GM12878 (cell line): ENCODE data around the gene NEK1. TPM values are rescaled to one million over a fixed set of nuclear protein-coding genes. Genes with fewer than 3 reads are reported as not detected.

Source experiments
- ATAC-seq: fragments of 200-7000 bp; cut with Tn5 transposase; 3 replicates; pipeline ENCODE4 v1.9.1; 2020; ENCODE audit warnings: mild to moderate bottlenecking, moderate library complexity
- BruUV-seq: library from RNA; stranded (reverse); fragments of 400-500 nt; replicated peaks from 2 replicates; lab custom pipeline; 2021; lab: Mats Ljungman, UMichigan
- CTCF ChIA-PET: fragments of 300-600 bp; sonication (Branson Sonifier 250); formaldehyde crosslinking; extraction: SDS; loops from one replicate; lab custom pipeline; 2021; ENCODE audit warnings: inconsistent platforms; lab: Yijun Ruan, JAX
- POLR2A ChIA-PET: fragments of 350-600 bp; formaldehyde crosslinking; extraction: SDS; loops from one replicate; lab custom pipeline; 2021; ENCODE audit warnings: inconsistent platforms; lab: Charles Lee
- RAD21 ChIA-PET: fragments of 300-600 bp; sonication (Branson Sonifier 250); formaldehyde crosslinking; loops from one replicate; lab custom pipeline; 2023; ENCODE audit warnings: antibody characterized with exemption; ENCODE audit not compliant: unreplicated experiment; lab: Charles Lee
- SMC1A ChIA-PET: fragments of 300-600 bp; sonication (Branson Sonifier 250); formaldehyde crosslinking; loops from one replicate; lab custom pipeline; 2023; ENCODE audit not compliant: unreplicated experiment, uncharacterized antibody; lab: Charles Lee
- DNase-seq: peaks from one replicate; pipeline ENCODE4 v3.0.0-alpha.2; 2011; ENCODE audit warnings: low read depth, low spot score
- FAIRE-seq: peaks from 3 replicates; lab custom pipeline; 2011; peaks lifted over from hg19 to GRCh38; lab: Jason Lieb, UNC
- H2AFZ ChIP-seq: 2 replicates; pipeline ENCODE4 v1.6.0; 2011; ENCODE audit warnings: low read depth, low read length, control low read depth; ENCODE audit not compliant: control insufficient read depth
- H3K27ac ChIP-seq: 2 replicates; pipeline ENCODE4 v1.5.1; 2011; ENCODE audit warnings: control low read depth; ENCODE audit not compliant: control insufficient read depth, insufficient read depth
- H3K27me3 ChIP-seq, 2 experiments: replicated peaks in 1 of 2; 2 replicates each; pipeline versions ENCODE4 v1.6.0 to v1.6.1; 2011; ENCODE audit warnings: low read length in 1 of 2; ENCODE audit not compliant: control insufficient read depth in 2 of 2, insufficient read depth in 2 of 2
- H3K36me3 ChIP-seq, 2 experiments: 2 replicates each; pipeline ENCODE4 v1.5.1; 2011; ENCODE audit warnings: low read length in 1 of 2; ENCODE audit not compliant: control insufficient read depth in 2 of 2, insufficient read depth in 2 of 2
- H3K4me1 ChIP-seq: 2 replicates; pipeline ENCODE4 v1.6.1; 2011; ENCODE audit warnings: mild to moderate bottlenecking, low read length, moderate library complexity, mixed read lengths; ENCODE audit not compliant: control insufficient read depth, insufficient read depth
- H3K4me2 ChIP-seq: 2 replicates; pipeline ENCODE4 v1.6.0; 2011; ENCODE audit warnings: control low read depth; ENCODE audit not compliant: control insufficient read depth, insufficient read depth
- H3K4me3 ChIP-seq: fragments of 200-600 bp; sonication (generic); 2 replicates; pipeline ENCODE4 v1.5.1; 2016
- H3K79me2 ChIP-seq: 2 replicates; pipeline ENCODE4 v1.6.0; 2011; ENCODE audit warnings: low read length; ENCODE audit not compliant: control insufficient read depth, insufficient read depth
- H3K9ac ChIP-seq: 2 replicates; pipeline ENCODE4 v1.8.0; 2011; ENCODE audit warnings: low read length, control low read depth, mixed read lengths; ENCODE audit not compliant: control insufficient read depth, insufficient read depth
- H3K9me3 ChIP-seq: replicated peaks from 3 replicates; pipeline ENCODE4 v1.5.1; 2011; ENCODE audit warnings: mild to moderate bottlenecking, low read length; ENCODE audit not compliant: control insufficient read depth, insufficient read depth
- H4K20me1 ChIP-seq: 2 replicates; pipeline ENCODE4 v1.6.0; 2011; ENCODE audit not compliant: control insufficient read depth, insufficient read depth
- BCL11A ChIP-seq: IDR thresholded peaks from 2 replicates; pipeline ENCODE4 v1.6.1; 2011; ENCODE audit warnings: low read depth, low read length
- HDAC6 ChIP-seq: fragments of 200-600 bp; sonication (generic); IDR thresholded peaks from one replicate; pipeline ENCODE4 v1.8.0; 2017; ENCODE audit warnings: antibody characterized with exemption; ENCODE audit not compliant: unreplicated experiment
- MEF2B ChIP-seq: fragments of 450-650 bp; IDR thresholded peaks from 2 replicates; pipeline ENCODE4 v1.6.1; 2018; ENCODE audit warnings: mild to moderate bottlenecking, moderate library complexity; ENCODE audit not compliant: partially characterized antibody, poor library complexity, severe bottlenecking
- MTA2 ChIP-seq: fragments of 450-650 bp; IDR thresholded peaks from 2 replicates; pipeline ENCODE4 v1.6.1; 2016; ENCODE audit warnings: low read depth, mild to moderate bottlenecking, moderate library complexity
- SREBF1 ChIP-seq: IDR thresholded peaks from 2 replicates; pipeline ENCODE4 v1.6.1; 2012; ENCODE audit warnings: mild to moderate bottlenecking, low read length
- SRF ChIP-seq, 2 experiments: IDR thresholded peaks; 2 replicates each; pipeline ENCODE4 v1.6.1; 2011; ENCODE audit warnings: low read depth in 2 of 2, low read length in 2 of 2, mild to moderate bottlenecking in 1 of 2, moderate library complexity in 1 of 2
- ZNF207 ChIP-seq: fragments of 450-650 bp; IDR thresholded peaks from 2 replicates; pipeline ENCODE4 v1.6.1; 2014; ENCODE audit warnings: antibody characterized with exemption, mild to moderate bottlenecking, borderline replicate concordance
- ZNF24 ChIP-seq: fragments of 450-650 bp; IDR thresholded peaks from 2 replicates; pipeline ENCODE4 v1.6.1; 2017; ENCODE audit warnings: antibody characterized with exemption, mild to moderate bottlenecking
- WGBS: methylation state at CpG from one replicate; pipeline ENCODE4 v1.1.6; 2016; ENCODE audit warnings: low lambda C conversion rate; ENCODE audit not compliant: insufficient replicate concordance, insufficient coverage; ENCODE audit errors: missing lambda C conversion rate; 5-methylcytosine and 5-hydroxymethylcytosine counted together
- in situ Hi-C: fragments of 300-500 bp; cut with MboI; formaldehyde crosslinking; loops from 9 replicates; pipeline ENCODE4 v1.14.3; 2018; ENCODE audit warnings: mixed read lengths
- intact Hi-C: fragments of 100-400 bp; cut with micrococcal nuclease; formaldehyde crosslinking; loops from one replicate; pipeline ENCODE4 v1.14.2; 2022; ENCODE audit not compliant: unreplicated experiment
- polyA plus RNA-seq, 11 experiments: library from polyadenylated mRNA; depleted of rRNA in 4 of 11; unstranded in 6 of 11; stranded (reverse) in 5 of 11; fragments of >200 nt; fragmentation: Nextera tagmentation in 4 of 11; fragmentation: Illumina TruSeq in 1 of 11; extraction: Ambion mirVana in 4 of 11; extraction: Trizol in 1 of 11; gene quantifications; 1 replicate in 1 of 11; 2 replicates in 10 of 11; pipeline versions ENCODE4 v1.2.1 to v1.2.3, GENCODE V29; 2011 to 2016; ENCODE audit warnings: inconsistent platforms in 2 of 11, missing spikeins in 2 of 11, low read depth in 1 of 11
- total RNA-seq, 4 experiments: library from RNA; depleted of rRNA in 3 of 4; stranded (reverse); fragments of >200 nt in 3 of 4; fragmentation: Illumina TruSeq in 1 of 4; extraction: Trizol in 1 of 4; gene quantifications; 2 replicates each; pipeline versions ENCODE4 v1.2.1 to v1.2.3, GENCODE V29; 2013 to 2021
- TF ChIP-seq, protein P1 (sequence below): fragments of 450-650 bp; IDR thresholded peaks from 2 replicates; pipeline ENCODE4 v1.6.1; 2017; ENCODE audit warnings: mild to moderate bottlenecking
- TF ChIP-seq, protein P2 (sequence below): fragments of 450-650 bp; conservative IDR thresholded peaks from 2 replicates; pipeline ENCODE4 v1.6.1; 2017; ENCODE audit warnings: mild to moderate bottlenecking, moderate library complexity
- TF ChIP-seq, protein P3 (sequence below): fragments of 450-650 bp; formaldehyde crosslinking; IDR thresholded peaks from 2 replicates; pipeline ENCODE4 v1.5.0; 2022; ENCODE audit warnings: mild to moderate bottlenecking, missing genetic modification characterization
- TF ChIP-seq, protein P4 (sequence below): fragments of 450-650 bp; formaldehyde crosslinking; IDR thresholded peaks from 2 replicates; pipeline ENCODE4 v1.4.0; 2022; ENCODE audit warnings: mild to moderate bottlenecking, moderate library complexity

Gene NEK1
- total and polyA plus RNA-seq, 10 of the 15 experiments (the other 5 are each of a cell fraction or from before 2014, with no cell fraction given) = 4.9 to 16.1 (median 7.5) TPM

DNA sequence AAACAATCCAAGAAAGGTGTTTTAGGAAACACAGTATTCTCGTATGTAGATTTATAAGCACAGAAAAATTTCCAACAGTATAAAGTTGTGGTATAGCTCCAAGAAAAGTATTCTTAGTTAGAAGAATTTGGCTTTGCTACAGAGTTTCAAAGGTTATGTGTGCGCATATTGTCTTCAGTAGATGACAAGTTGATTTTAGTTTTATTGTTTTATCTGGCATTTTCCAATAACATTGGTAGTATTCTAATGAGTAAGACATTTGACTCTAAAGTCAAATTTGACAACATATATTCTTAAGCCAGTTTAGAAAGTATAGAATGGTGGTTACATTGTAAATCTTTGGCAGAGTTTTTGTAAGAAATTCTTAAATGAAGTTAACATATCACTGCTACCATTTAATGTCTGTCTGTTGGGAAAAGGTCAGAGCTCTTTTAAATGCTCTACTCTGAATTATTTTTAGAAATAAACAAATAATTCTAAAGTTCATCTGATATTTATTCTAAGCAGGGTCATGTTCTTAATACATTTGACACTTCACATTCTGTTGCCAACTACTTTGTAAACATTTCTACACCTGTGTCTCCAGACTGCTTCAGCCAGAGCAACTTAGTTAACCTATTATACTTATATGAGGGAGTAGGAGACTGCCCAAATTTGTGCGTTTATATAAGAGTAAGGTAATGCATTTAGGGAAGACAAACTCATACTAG lies 38.0 kb upstream of the NEK1 start:
- SMC1A ChIA-PET = interaction anchor here (0.6 to 1.7 kb wide), 7 partner anchors 8 to 60 kb away, joined by 3 to 6 read pairs (median 3); partner anchors contain the start of gene NEK1
- intact Hi-C loops (no loop called here), in situ Hi-C loops (no loop called here)
- no TSS peak for BruUV-seq
- H3K9ac ChIP-seq = no peak overlapping the region
- ATAC-seq (no peak), FAIRE-seq (no peak), DNase-seq (no peak)
- WGBS = 63% methylated on average over 3 of the region's 3 CpGs
- POLR2A ChIA-PET = interaction anchor here (1.1 kb wide), 1 partner anchor 9 kb away, joined by 4 read pairs; no protein-coding TSS in a partner anchor
- no peak overlapping the region for H3K4me2 ChIP-seq
- RAD21 ChIA-PET = interaction anchor here (1.3 kb wide), 2 partner anchors 10 to 29 kb away, joined by 3 to 4 read pairs; no protein-coding TSS in a partner anchor
- no peak overlapping the region for H2AFZ ChIP-seq
- no peak overlapping the region for H3K4me3 ChIP-seq
- H3K9me3 ChIP-seq = no peaks in the 10 kb centered on the region; the same call in 2 of the 3 replicates
- H3K4me1 ChIP-seq = no peaks in the 10 kb centered on the region
- no peaks in the 10 kb centered on the region for H4K20me1 ChIP-seq
- H3K27ac ChIP-seq = no peak overlapping the region
- TF ChIP-seq SRF (IDR thresholded peaks at IDR 0.05; ENCODE audit: low read depth in 2 of 2, low read length in 2 of 2) (no peak), HDAC6 (no peak), ZNF24 (no peak), BCL11A (no peak), MEF2B (no peak), ZNF207 (no peak), SREBF1 (no peak), MTA2 (no peak)
- TF ChIP-seq, protein P1, sequence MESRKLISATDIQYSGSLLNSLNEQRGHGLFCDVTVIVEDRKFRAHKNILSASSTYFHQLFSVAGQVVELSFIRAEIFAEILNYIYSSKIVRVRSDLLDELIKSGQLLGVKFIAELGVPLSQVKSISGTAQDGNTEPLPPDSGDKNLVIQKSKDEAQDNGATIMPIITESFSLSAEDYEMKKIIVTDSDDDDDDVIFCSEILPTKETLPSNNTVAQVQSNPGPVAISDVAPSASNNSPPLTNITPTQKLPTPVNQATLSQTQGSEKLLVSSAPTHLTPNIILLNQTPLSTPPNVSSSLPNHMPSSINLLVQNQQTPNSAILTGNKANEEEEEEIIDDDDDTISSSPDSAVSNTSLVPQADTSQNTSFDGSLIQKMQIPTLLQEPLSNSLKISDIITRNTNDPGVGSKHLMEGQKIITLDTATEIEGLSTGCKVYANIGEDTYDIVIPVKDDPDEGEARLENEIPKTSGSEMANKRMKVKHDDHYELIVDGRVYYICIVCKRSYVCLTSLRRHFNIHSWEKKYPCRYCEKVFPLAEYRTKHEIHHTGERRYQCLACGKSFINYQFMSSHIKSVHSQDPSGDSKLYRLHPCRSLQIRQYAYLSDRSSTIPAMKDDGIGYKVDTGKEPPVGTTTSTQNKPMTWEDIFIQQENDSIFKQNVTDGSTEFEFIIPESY = no peak
- TF ChIP-seq, protein P2, sequence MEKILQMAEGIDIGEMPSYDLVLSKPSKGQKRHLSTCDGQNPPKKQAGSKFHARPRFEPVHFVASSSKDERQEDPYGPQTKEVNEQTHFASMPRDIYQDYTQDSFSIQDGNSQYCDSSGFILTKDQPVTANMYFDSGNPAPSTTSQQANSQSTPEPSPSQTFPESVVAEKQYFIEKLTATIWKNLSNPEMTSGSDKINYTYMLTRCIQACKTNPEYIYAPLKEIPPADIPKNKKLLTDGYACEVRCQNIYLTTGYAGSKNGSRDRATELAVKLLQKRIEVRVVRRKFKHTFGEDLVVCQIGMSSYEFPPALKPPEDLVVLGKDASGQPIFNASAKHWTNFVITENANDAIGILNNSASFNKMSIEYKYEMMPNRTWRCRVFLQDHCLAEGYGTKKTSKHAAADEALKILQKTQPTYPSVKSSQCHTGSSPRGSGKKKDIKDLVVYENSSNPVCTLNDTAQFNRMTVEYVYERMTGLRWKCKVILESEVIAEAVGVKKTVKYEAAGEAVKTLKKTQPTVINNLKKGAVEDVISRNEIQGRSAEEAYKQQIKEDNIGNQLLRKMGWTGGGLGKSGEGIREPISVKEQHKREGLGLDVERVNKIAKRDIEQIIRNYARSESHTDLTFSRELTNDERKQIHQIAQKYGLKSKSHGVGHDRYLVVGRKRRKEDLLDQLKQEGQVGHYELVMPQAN = no peak
- TF ChIP-seq, protein P3, sequence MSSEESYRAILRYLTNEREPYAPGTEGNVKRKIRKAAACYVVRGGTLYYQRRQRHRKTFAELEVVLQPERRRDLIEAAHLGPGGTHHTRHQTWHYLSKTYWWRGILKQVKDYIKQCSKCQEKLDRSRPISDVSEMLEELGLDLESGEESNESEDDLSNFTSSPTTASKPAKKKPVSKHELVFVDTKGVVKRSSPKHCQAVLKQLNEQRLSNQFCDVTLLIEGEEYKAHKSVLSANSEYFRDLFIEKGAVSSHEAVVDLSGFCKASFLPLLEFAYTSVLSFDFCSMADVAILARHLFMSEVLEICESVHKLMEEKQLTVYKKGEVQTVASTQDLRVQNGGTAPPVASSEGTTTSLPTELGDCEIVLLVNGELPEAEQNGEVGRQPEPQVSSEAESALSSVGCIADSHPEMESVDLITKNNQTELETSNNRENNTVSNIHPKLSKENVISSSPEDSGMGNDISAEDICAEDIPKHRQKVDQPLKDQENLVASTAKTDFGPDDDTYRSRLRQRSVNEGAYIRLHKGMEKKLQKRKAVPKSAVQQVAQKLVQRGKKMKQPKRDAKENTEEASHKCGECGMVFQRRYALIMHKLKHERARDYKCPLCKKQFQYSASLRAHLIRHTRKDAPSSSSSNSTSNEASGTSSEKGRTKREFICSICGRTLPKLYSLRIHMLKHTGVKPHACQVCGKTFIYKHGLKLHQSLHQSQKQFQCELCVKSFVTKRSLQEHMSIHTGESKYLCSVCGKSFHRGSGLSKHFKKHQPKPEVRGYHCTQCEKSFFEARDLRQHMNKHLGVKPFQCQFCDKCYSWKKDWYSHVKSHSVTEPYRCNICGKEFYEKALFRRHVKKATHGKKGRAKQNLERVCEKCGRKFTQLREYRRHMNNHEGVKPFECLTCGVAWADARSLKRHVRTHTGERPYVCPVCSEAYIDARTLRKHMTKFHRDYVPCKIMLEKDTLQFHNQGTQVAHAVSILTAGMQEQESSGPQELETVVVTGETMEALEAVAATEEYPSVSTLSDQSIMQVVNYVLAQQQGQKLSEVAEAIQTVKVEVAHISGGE (CRISPR knock-in tag) = no peak
- TF ChIP-seq, protein P4, sequence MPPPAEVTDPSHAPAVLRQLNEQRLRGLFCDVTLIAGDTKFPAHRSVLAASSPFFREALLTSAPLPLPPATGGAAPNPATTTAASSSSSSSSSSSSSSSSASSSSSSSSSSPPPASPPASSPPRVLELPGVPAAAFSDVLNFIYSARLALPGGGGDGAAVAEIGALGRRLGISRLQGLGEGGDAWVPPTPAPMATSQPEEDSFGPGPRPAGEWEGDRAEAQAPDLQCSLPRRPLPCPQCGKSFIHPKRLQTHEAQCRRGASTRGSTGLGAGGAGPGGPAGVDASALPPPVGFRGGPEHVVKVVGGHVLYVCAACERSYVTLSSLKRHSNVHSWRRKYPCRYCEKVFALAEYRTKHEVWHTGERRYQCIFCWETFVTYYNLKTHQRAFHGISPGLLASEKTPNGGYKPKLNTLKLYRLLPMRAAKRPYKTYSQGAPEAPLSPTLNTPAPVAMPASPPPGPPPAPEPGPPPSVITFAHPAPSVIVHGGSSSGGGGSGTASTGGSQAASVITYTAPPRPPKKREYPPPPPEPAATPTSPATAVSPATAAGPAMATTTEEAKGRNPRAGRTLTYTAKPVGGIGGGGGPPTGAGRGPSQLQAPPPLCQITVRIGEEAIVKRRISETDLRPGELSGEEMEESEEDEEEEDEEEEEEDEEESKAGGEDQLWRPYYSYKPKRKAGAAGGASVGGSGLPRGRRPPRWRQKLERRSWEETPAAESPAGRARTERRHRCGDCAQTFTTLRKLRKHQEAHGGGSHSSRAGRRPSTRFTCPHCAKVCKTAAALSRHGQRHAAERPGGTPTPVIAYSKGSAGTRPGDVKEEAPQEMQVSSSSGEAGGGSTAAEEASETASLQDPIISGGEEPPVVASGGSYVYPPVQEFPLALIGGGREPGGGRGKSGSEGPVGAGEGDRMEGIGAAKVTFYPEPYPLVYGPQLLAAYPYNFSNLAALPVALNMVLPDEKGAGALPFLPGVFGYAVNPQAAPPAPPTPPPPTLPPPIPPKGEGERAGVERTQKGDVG (CRISPR knock-in tag) = no peak
- CTCF ChIA-PET = interaction anchor here (1.4 to 1.7 kb wide), 3 partner anchors 9 to 26 kb away, joined by 3 to 8 read pairs (median 4); no protein-coding TSS in a partner anchor
- H3K79me2 ChIP-seq = peaks cover 4% of the 10 kb centered on the region
- no peaks in the 10 kb centered on the region for H3K27me3 ChIP-seq
- peaks cover 0 to 4% of the 10 kb centered on the region in 2 experiments; a peak in 3 of 4 replicates for H3K36me3 ChIP-seq
